Chondrocyte (in vitro differentiated cells): ENCODE results near the gene ZDHHC14. TPM values are rescaled to one million over a fixed set of nuclear protein-coding genes. Genes with fewer than 3 reads are reported as not detected.

ENCODE experiments used
- DNase-seq: peaks from one replicate; pipeline ENCODE4 v3.0.0; 2021; ENCODE audit warnings: mixed read lengths, low spot score
- H3K27ac Mint-ChIP-seq: one replicate; pipeline ENCODE4 v1.8.0; 2021; ENCODE audit warnings: mild to moderate bottlenecking, moderate library complexity, mixed read lengths; ENCODE audit not compliant: unreplicated experiment
- H3K27me3 Mint-ChIP-seq: 2 replicates; pipeline ENCODE4 v1.8.0; 2021; ENCODE audit warnings: low read depth, mixed read lengths
- H3K36me3 Mint-ChIP-seq: 2 replicates; pipeline ENCODE4 v1.8.0; 2021; ENCODE audit warnings: low read depth, mixed read lengths
- H3K4me1 Mint-ChIP-seq: 2 replicates; pipeline ENCODE4 v1.8.0; 2021; ENCODE audit warnings: low read depth, mild to moderate bottlenecking, mixed read lengths
- H3K4me3 Mint-ChIP-seq: one replicate; pipeline ENCODE4 v1.8.0; 2021; ENCODE audit warnings: mild to moderate bottlenecking, moderate library complexity, mixed read lengths; ENCODE audit not compliant: unreplicated experiment
- H3K9me3 Mint-ChIP-seq: 2 replicates; pipeline ENCODE4 v1.8.0; 2021; ENCODE audit warnings: low read depth, mixed read lengths
- CTCF ChIP-seq: fragments of 200-600 bp; sonication (generic); IDR thresholded peaks from 2 replicates; pipeline ENCODE4 v1.5.0; 2021; ENCODE audit warnings: antibody characterized with exemption, mild to moderate bottlenecking, moderate library complexity
- total RNA-seq: library from RNA; stranded (reverse); gene quantifications from 3 replicates; pipeline ENCODE4 v1.2.1, GENCODE V29; 2021

The ZDHHC14 gene
- total RNA-seq, 1 donor from 2014 or later: 8.4 TPM

GRCh38 chr6:157450931-157451742 is 70.1 kb downstream of the ZDHHC14 start:
- no peaks in the 10 kb centered on the region for H3K27me3 Mint-ChIP-seq
- no peak for DNase-seq
- no peak overlapping the region for H3K27ac Mint-ChIP-seq
- H3K4me1 Mint-ChIP-seq: peaks cover 17% of the 10 kb centered on the region
- H3K9me3 Mint-ChIP-seq: no peaks in the 10 kb centered on the region
- no peaks in the 10 kb centered on the region for H3K36me3 Mint-ChIP-seq
- TF ChIP-seq CTCF: no peak
- no peak overlapping the region for H3K4me3 Mint-ChIP-seq

- Mint-ChIP-seq H3K27me3 (no peaks in the 10 kb centered on the region), H3K4me1 (peaks cover 20% of the 10 kb centered on the region), H3K27ac (no peak overlapping the region), H3K36me3 (no peaks in the 10 kb centered on the region), H3K9me3 (no peaks in the 10 kb centered on the region), H3K4me3 (no peak overlapping the region)
- TF ChIP-seq CTCF: no peak
- no peak for DNase-seq
These were observed 71.1 kb downstream of the ZDHHC14 start for GRCh38 chr6:157452096-157452495.

- TF ChIP-seq CTCF: no peak
- H3K36me3 Mint-ChIP-seq: no peaks in the 10 kb centered on the region
- H3K9me3 Mint-ChIP-seq: no peaks in the 10 kb centered on the region
- H3K4me3 Mint-ChIP-seq: no peak overlapping the region
- H3K27ac Mint-ChIP-seq: no peak overlapping the region
- DNase-seq: no peak
- H3K27me3 Mint-ChIP-seq: no peaks in the 10 kb centered on the region
- peaks cover 20% of the 10 kb centered on the region for H3K4me1 Mint-ChIP-seq
These were observed 72.1 kb downstream of the ZDHHC14 start for GRCh38 chr6:157453131-157453530.

GRCh38 chr6:157453978-157454377 is 73.0 kb downstream of the ZDHHC14 start:
- Mint-ChIP-seq H3K4me1 (peaks cover 20% of the 10 kb centered on the region), H3K27ac (no peak overlapping the region), H3K27me3 (no peaks in the 10 kb centered on the region), H3K36me3 (no peaks in the 10 kb centered on the region), H3K9me3 (no peaks in the 10 kb centered on the region), H3K4me3 (no peak overlapping the region)
- no peak for TF ChIP-seq CTCF
- no peak for DNase-seq

GRCh38 chr6:157454762-157455714 is 74.0 kb downstream of the ZDHHC14 start:
- TF ChIP-seq CTCF: no peak
- H3K27me3 Mint-ChIP-seq: no peaks in the 10 kb centered on the region
- no peak overlapping the region for H3K4me3 Mint-ChIP-seq
- no peaks in the 10 kb centered on the region for H3K9me3 Mint-ChIP-seq
- peaks cover 16% of the 10 kb centered on the region for H3K4me1 Mint-ChIP-seq
- no peak for DNase-seq
- H3K27ac Mint-ChIP-seq: peak overlapping the region; percentile 51
- no peaks in the 10 kb centered on the region for H3K36me3 Mint-ChIP-seq
